Measurements from ENCODE around the gene ERG28.
A peak's percentile ranks its signal among the peaks of the same experiment; 100 is the strongest.

The ERG28 gene

GRCh38 chr14:75660238-75660629, 442 bp downstream of the ERG28 start:
- H3K9ac ChIP-seq (ENCODE audit: low read depth in 1 of 2, low read length in 2 of 2): peak overlapping the region; percentile 74 to 82
- H3K36me3 ChIP-seq (ENCODE audit: control insufficient read depth in 1 of 2, insufficient read depth in 2 of 2, low read length in 2 of 2): peaks cover 0 to 25% of the 10 kb centered on the region in 2 donors
- H3K9me3 ChIP-seq (ENCODE audit: control insufficient read depth in 1 of 2, low read length in 2 of 2): no peaks in the 10 kb centered on the region
- peak overlapping the region; percentile 79 to 82 for H3K4me3 ChIP-seq (ENCODE audit: low read depth in 1 of 2, low read length in 2 of 2)
- peak overlapping the region; percentile 84 for H3K27ac ChIP-seq (ENCODE audit: low read depth, low read length)
- H3K4me1 ChIP-seq (ENCODE audit: control insufficient read depth in 1 of 2, insufficient read depth in 2 of 2, low read length in 2 of 2): peaks cover 10 to 15% of the 10 kb centered on the region in 2 donors
- H3K27me3 ChIP-seq (ENCODE audit: control insufficient read depth in 1 of 2, insufficient read depth in 2 of 2, low read length in 2 of 2): no peaks in the 10 kb centered on the region

- H3K27me3 ChIP-seq (ENCODE audit: control insufficient read depth in 1 of 2, insufficient read depth in 2 of 2, low read length in 2 of 2): no peaks in the 10 kb centered on the region
- H3K9me3 ChIP-seq (ENCODE audit: control insufficient read depth in 1 of 2, low read length in 2 of 2): no peaks in the 10 kb centered on the region
- H3K27ac ChIP-seq (ENCODE audit: low read depth, low read length): no peak overlapping the region
- H3K9ac ChIP-seq (ENCODE audit: low read depth in 1 of 2, low read length in 2 of 2): no peak overlapping the region
- H3K4me3 ChIP-seq (ENCODE audit: low read depth in 1 of 2, low read length in 2 of 2): no peak overlapping the region
- H3K36me3 ChIP-seq (ENCODE audit: control insufficient read depth in 1 of 2, insufficient read depth in 2 of 2, low read length in 2 of 2): peaks cover 0 to 31% of the 10 kb centered on the region in 2 donors
- H3K4me1 ChIP-seq (ENCODE audit: control insufficient read depth in 1 of 2, insufficient read depth in 2 of 2, low read length in 2 of 2): peaks cover 10 to 15% of the 10 kb centered on the region in 2 donors
Measured at GRCh38 chr14:75658957-75659356, 1.7 kb downstream of the ERG28 start.

DNA sequence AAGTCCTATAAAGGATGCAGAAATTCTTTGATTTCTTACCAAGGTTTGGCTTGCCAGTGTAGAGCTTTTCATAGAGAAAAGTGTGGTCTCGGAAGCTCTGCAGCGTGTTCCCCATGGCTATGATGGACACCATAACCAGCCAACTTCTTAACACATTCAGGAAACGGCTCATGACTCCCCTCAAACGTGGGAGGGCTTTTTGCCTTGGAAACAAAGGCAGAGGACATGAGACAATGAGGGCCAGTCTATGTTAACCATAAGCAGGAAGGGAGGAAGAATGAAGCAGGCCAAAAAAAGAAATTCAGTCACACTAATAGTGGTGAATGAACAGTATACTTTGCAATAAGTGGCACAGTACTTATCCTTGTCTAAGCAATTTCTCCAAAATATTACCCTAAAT, 3.3 kb downstream of the ERG28 start:
- peaks cover 10 to 15% of the 10 kb centered on the region in 2 donors for H3K4me1 ChIP-seq (ENCODE audit: control insufficient read depth in 1 of 2, insufficient read depth in 2 of 2, low read length in 2 of 2)
- no peaks in the 10 kb centered on the region for H3K27me3 ChIP-seq (ENCODE audit: control insufficient read depth in 1 of 2, insufficient read depth in 2 of 2, low read length in 2 of 2)
- H3K9me3 ChIP-seq (ENCODE audit: control insufficient read depth in 1 of 2, low read length in 2 of 2): no peaks in the 10 kb centered on the region
- H3K36me3 ChIP-seq (ENCODE audit: control insufficient read depth in 1 of 2, insufficient read depth in 2 of 2, low read length in 2 of 2): peaks cover 0 to 31% of the 10 kb centered on the region in 2 donors
- no peak overlapping the region for H3K9ac ChIP-seq (ENCODE audit: low read depth in 1 of 2, low read length in 2 of 2)
- no peak overlapping the region for H3K4me3 ChIP-seq (ENCODE audit: low read depth in 1 of 2, low read length in 2 of 2)
- no peak overlapping the region for H3K27ac ChIP-seq (ENCODE audit: low read depth, low read length)

DNA sequence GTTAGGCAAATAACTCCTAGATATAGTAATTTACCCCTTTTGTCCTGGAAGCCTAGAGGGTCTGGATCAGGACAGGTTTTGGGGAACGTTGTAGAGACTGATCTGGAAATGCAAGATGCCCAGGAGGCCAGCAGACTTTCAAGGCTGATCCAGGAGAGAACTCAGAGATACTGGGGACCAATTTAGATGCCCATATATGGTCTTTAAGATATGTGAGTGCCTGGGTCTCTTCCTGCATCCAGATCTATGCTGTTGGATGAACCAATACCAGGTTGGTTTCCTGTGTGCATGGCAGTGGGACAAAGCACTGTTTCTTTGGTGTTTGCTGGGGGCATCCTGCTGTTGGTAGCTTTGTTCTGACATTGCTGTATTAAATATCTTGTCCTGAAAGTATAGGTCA, 5.4 kb downstream of the ERG28 start:
- no peak overlapping the region for H3K27ac ChIP-seq (ENCODE audit: low read depth, low read length)

GRCh38 chr14:75654127-75654732, 6.4 kb downstream of the ERG28 start:
- Histone ChIP-seq H3K9me3 (ENCODE audit: control insufficient read depth in 1 of 2, low read length in 2 of 2) (no peaks in the 10 kb centered on the region), H3K27ac (ENCODE audit: low read depth, low read length) (no peak overlapping the region)

More for the DNA sequence above, 5.4 kb downstream of the ERG28 start:
- H3K9me3 ChIP-seq (ENCODE audit: control insufficient read depth in 1 of 2, low read length in 2 of 2): no peaks in the 10 kb centered on the region
- peaks cover 7 to 9% of the 10 kb centered on the region in 2 donors for H3K4me1 ChIP-seq (ENCODE audit: control insufficient read depth in 1 of 2, insufficient read depth in 2 of 2, low read length in 2 of 2)
- no peaks in the 10 kb centered on the region for H3K27me3 ChIP-seq (ENCODE audit: control insufficient read depth in 1 of 2, insufficient read depth in 2 of 2, low read length in 2 of 2)
- peaks cover 9 to 52% of the 10 kb centered on the region in 2 donors for H3K36me3 ChIP-seq (ENCODE audit: control insufficient read depth in 1 of 2, insufficient read depth in 2 of 2, low read length in 2 of 2)
- H3K9ac ChIP-seq (ENCODE audit: low read depth in 1 of 2, low read length in 2 of 2): no peak overlapping the region
- H3K4me3 ChIP-seq (ENCODE audit: low read depth in 1 of 2, low read length in 2 of 2): no peak overlapping the region

DNA sequence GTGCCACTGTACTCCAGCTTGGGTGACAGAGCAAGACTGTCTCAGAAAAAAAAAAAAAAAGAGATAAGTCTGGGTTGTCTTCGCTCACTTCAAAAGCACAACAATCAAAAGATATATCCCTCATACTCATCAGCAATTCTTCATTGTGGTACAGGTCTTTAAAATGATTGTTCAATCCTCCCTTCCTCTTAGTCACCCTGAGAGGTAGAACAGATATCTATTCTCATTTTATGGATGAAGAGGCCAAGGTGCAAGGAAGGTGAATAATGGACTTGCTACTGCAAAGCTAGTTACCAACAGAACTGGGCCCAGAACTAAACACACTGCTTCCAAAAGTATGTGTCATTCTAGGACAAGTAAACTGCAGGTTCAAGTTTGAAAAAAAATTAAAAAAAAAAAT, 7.1 kb downstream of the ERG28 start:
- Histone ChIP-seq H3K4me1 (ENCODE audit: control insufficient read depth in 1 of 2, insufficient read depth in 2 of 2, low read length in 2 of 2) (no peaks in the 10 kb centered on the region), H3K9ac (ENCODE audit: low read depth in 1 of 2, low read length in 2 of 2) (no peak overlapping the region), H3K27me3 (ENCODE audit: control insufficient read depth in 1 of 2, insufficient read depth in 2 of 2, low read length in 2 of 2) (no peaks in the 10 kb centered on the region), H3K36me3 (ENCODE audit: control insufficient read depth in 1 of 2, insufficient read depth in 2 of 2, low read length in 2 of 2) (peaks cover 9 to 65% of the 10 kb centered on the region in 2 donors), H3K4me3 (ENCODE audit: low read depth in 1 of 2, low read length in 2 of 2) (no peak overlapping the region), H3K9me3 (ENCODE audit: control insufficient read depth in 1 of 2, low read length in 2 of 2) (no peaks in the 10 kb centered on the region), H3K27ac (ENCODE audit: low read depth, low read length) (no peak overlapping the region)

More at GRCh38 chr14:75654127-75654732, 6.4 kb downstream of the ERG28 start:
- Histone ChIP-seq H3K4me3 (ENCODE audit: low read depth in 1 of 2, low read length in 2 of 2) (no peak overlapping the region), H3K36me3 (ENCODE audit: control insufficient read depth in 1 of 2, insufficient read depth in 2 of 2, low read length in 2 of 2) (peaks cover 9 to 62% of the 10 kb centered on the region in 2 donors), H3K27me3 (ENCODE audit: control insufficient read depth in 1 of 2, insufficient read depth in 2 of 2, low read length in 2 of 2) (no peaks in the 10 kb centered on the region), H3K4me1 (ENCODE audit: control insufficient read depth in 1 of 2, insufficient read depth in 2 of 2, low read length in 2 of 2) (peaks cover 0 to under 1% of the 10 kb centered on the region in 2 donors), H3K9ac (ENCODE audit: low read depth in 1 of 2, low read length in 2 of 2) (no peak overlapping the region)

GRCh38 chr14:75650253-75651058, 10.2 kb downstream of the ERG28 start:
- Histone ChIP-seq H3K27ac (ENCODE audit: low read depth, low read length) (no peak overlapping the region), H3K4me3 (ENCODE audit: low read depth in 1 of 2, low read length in 2 of 2) (no peak overlapping the region), H3K36me3 (ENCODE audit: control insufficient read depth in 1 of 2, insufficient read depth in 2 of 2, low read length in 2 of 2) (peaks cover 20 to 68% of the 10 kb centered on the region in 2 donors), H3K9me3 (ENCODE audit: control insufficient read depth in 1 of 2, low read length in 2 of 2) (no peaks in the 10 kb centered on the region), H3K27me3 (ENCODE audit: control insufficient read depth in 1 of 2, insufficient read depth in 2 of 2, low read length in 2 of 2) (no peaks in the 10 kb centered on the region), H3K4me1 (ENCODE audit: control insufficient read depth in 1 of 2, insufficient read depth in 2 of 2, low read length in 2 of 2) (no peaks in the 10 kb centered on the region), H3K9ac (ENCODE audit: low read depth in 1 of 2, low read length in 2 of 2) (no peak overlapping the region)

GRCh38 chr14:75649773-75650172, 10.9 kb downstream of the ERG28 start:
- Histone ChIP-seq H3K36me3 (ENCODE audit: control insufficient read depth in 1 of 2, insufficient read depth in 2 of 2, low read length in 2 of 2) (peaks cover 20 to 66% of the 10 kb centered on the region in 2 donors), H3K4me1 (ENCODE audit: control insufficient read depth in 1 of 2, insufficient read depth in 2 of 2, low read length in 2 of 2) (no peaks in the 10 kb centered on the region)

DNA sequence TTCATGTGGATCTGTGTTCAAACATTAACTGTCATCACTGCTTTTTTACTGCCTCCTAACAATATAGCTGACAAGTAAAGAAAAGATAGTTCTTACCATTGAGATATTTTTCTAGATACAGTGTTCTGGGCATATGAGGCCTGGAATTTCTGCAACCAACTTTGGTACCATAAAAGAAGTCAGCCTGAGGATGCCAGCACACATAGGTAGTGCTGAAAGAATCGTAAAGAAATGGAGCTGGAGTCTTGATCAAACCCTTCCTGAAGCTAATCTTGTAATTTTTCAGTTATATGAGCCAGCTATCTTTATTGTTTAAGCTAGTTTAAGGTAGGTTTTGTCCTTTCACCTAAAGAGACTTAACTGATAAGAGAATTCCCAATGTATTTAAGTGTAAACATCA, 11.3 kb downstream of the ERG28 start:
- H3K9ac ChIP-seq (ENCODE audit: low read depth in 1 of 2, low read length in 2 of 2): no peak overlapping the region
- H3K4me1 ChIP-seq (ENCODE audit: control insufficient read depth in 1 of 2, insufficient read depth in 2 of 2, low read length in 2 of 2): no peaks in the 10 kb centered on the region
- H3K27me3 ChIP-seq (ENCODE audit: control insufficient read depth in 1 of 2, insufficient read depth in 2 of 2, low read length in 2 of 2): no peaks in the 10 kb centered on the region
- H3K36me3 ChIP-seq (ENCODE audit: control insufficient read depth in 1 of 2, insufficient read depth in 2 of 2, low read length in 2 of 2): peaks cover 20 to 67% of the 10 kb centered on the region in 2 donors
- H3K9me3 ChIP-seq (ENCODE audit: control insufficient read depth in 1 of 2, low read length in 2 of 2): no peaks in the 10 kb centered on the region
- no peak overlapping the region for H3K4me3 ChIP-seq (ENCODE audit: low read depth in 1 of 2, low read length in 2 of 2)
- no peak overlapping the region for H3K27ac ChIP-seq (ENCODE audit: low read depth, low read length)

More at GRCh38 chr14:75649773-75650172, 10.9 kb downstream of the ERG28 start:
- no peaks in the 10 kb centered on the region for H3K9me3 ChIP-seq (ENCODE audit: control insufficient read depth in 1 of 2, low read length in 2 of 2)
- H3K4me3 ChIP-seq (ENCODE audit: low read depth in 1 of 2, low read length in 2 of 2): no peak overlapping the region
- no peak overlapping the region for H3K9ac ChIP-seq (ENCODE audit: low read depth in 1 of 2, low read length in 2 of 2)
- H3K27ac ChIP-seq (ENCODE audit: low read depth, low read length): no peak overlapping the region
- H3K27me3 ChIP-seq (ENCODE audit: control insufficient read depth in 1 of 2, insufficient read depth in 2 of 2, low read length in 2 of 2): no peaks in the 10 kb centered on the region

DNA sequence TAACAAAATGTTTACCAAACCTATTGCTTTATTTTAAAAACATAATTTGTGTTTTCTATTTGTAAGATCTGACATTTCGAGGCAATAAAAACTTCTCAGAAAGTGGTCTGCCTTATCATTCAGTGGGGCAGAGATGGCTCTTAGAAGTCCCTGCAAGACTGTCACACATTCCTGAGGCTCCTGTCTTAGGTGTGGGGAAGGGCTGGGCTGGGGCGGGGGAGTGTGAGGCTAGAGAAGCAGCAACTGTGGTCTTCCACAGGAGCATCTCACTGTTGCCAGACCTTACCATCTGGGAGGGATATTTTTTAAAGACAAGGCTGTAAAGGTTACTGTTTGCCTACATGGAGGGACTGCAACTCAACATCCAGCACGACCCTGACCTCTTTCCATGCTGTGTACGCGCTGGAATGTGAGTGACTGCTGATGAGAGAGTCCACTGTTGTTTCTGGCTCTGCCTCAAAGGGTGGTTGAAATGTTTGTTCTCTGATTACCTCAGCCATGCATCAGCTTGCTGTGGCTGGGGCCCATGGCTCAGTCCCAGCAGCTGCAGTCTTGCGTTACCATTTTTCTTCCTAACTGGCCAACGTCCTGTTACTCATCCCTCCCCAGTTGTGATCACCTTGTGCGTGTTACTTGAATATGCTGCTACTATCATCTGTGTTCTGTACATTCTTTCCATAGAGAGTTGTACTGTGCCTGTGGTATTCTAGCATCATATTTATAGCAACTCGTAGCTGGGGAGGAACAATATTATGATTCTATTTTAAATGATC, 12.4 kb downstream of the ERG28 start:
- H3K27ac ChIP-seq (ENCODE audit: low read depth, low read length): no peak overlapping the region
- no peaks in the 10 kb centered on the region for H3K4me1 ChIP-seq (ENCODE audit: control insufficient read depth in 1 of 2, insufficient read depth in 2 of 2, low read length in 2 of 2)
- H3K9ac ChIP-seq (ENCODE audit: low read depth in 1 of 2, low read length in 2 of 2): no peak overlapping the region
- no peaks in the 10 kb centered on the region for H3K9me3 ChIP-seq (ENCODE audit: control insufficient read depth in 1 of 2, low read length in 2 of 2)
- no peaks in the 10 kb centered on the region for H3K27me3 ChIP-seq (ENCODE audit: control insufficient read depth in 1 of 2, insufficient read depth in 2 of 2, low read length in 2 of 2)
- peaks cover 20 to 75% of the 10 kb centered on the region in 2 donors for H3K36me3 ChIP-seq (ENCODE audit: control insufficient read depth in 1 of 2, insufficient read depth in 2 of 2, low read length in 2 of 2)
- no peak overlapping the region for H3K4me3 ChIP-seq (ENCODE audit: low read depth in 1 of 2, low read length in 2 of 2)

All from duodenal mucosa (tissue), 2 donors.